HG02943 (cell line): ENCODE results near the gene ANKRD42.

Source experiments
- ATAC-seq: cut with Tn5 transposase; IDR thresholded peaks from one replicate; pipeline ENCODE4 v1.9.1; 2021; ENCODE audit warnings: mild to moderate bottlenecking, low read depth, moderate library complexity; ENCODE audit not compliant: unreplicated experiment

ANKRD42 gene

GRCh38 chr11:83285151-83285770, 91.7 kb downstream of the ANKRD42 start:
- peak; percentile 38 for ATAC-seq

DNA sequence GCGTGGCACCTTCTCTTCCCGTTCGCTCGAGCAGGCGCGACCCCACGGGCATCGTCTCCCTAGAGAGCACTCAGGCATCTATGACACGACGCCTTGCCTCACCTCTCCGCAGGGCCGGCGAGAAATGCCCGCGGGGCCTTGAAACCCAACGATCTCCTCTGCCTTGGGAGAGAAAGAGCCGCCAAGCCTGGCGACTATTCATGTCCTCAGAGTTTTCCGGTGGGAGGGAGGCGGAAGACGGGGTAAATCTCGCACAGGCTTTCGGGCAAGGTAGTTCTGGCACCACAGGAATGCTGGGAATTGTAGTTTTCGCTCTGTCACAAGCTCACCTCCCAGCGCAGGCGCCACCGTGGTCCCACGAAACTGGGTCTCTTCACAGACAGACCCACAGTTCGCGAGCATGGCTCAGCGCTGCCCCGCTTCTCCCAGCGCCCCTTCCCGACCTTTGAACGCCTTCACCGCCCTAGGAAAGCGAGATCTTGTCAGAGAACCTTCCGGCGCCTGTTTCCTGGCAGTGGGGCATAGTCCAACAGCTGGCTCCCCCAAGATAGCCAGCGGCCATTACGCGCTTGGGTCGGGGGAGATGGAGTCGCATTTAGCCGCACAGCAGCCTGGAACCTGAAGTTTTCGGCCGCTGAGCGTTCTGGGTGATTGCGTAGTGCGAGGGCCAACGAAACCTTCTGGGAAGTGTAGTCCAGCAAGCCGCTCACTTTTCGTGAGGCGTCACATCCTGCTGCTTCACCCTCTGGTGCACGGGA, 92.4 kb downstream of the ANKRD42 start, which contains the start of gene CCDC90B:
TSS of gene CCDC90B (minus strand) at position 597 of the 758 bp plus-strand sequence. CDS start at position 202, 395 bp downstream.
- ATAC-seq: peak; percentile 89

DNA sequence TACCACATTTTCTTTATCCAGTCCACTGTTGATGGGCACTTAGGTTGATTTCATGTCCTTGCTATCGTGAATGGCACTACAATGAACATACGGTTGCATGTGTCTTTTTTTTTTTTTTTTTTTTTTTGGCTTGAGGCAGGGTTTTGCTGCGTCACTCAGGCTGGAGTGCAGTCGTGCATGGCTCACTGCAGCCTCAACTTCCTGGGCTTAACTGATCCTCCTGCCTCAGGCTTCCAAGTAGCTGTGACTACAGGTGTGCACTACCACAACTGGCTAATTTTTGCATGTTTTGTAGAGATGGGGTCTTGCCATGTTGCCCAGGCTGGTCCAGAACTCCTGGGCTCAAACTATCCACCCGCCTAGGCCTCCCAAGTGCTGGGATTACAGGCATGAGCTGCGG, 94.1 kb downstream of the ANKRD42 start:
- ATAC-seq: no peak

GRCh38 chr11:83292709-83293456, 99.4 kb downstream of the ANKRD42 start:
- peak; percentile 62 for ATAC-seq

DNA sequence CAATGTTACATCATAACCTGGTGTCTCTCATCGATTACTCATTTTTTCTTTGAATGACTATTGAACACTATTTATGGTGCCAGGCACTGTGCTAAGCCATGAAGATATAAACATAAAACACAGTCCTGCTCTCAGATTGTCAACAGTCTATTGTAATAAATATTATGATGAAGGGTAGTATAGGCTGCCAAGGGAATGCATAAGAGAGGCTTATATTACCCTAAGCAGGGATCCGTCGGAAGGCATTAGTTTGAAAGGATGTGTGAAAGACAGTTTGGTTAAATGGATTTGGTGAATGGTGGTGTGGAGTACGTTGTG, 99.9 kb downstream of the ANKRD42 start:
- ATAC-seq: no peak

DNA sequence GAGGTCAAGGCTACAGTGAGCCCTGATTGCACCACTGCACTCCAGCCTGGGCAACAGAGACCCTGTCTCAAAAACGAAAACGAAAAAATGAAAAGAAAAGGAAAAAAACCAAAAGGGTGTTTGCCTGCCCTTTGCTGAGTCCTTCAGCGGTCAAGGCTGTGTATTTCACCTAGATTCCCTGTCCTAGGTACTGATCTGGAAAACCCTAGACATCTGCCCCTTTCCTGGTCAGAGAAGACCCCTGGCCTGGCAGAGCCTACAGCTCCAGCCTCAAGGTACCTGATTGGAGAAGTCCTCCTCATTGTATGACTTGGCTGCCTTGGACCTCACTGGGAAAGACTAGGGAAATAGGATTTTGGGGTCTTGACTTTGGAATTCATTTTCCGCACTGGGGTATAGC, 100.7 kb downstream of the ANKRD42 start:
- no peak for ATAC-seq
